GM21737 (cell line): Measurements from ENCODE around the gene MAD1L1.

ENCODE experiments used
- ATAC-seq: cut with Tn5 transposase; IDR thresholded peaks from one replicate; pipeline ENCODE4 v1.9.1; 2021; ENCODE audit warnings: mild to moderate bottlenecking, moderate library complexity; ENCODE audit not compliant: unreplicated experiment

MAD1L1 gene

GRCh38 chr7:2219136-2219535 lies 13.6 kb downstream of the MAD1L1 start:
- ATAC-seq: no peak

- no peak for ATAC-seq
Observed at GRCh38 chr7:2218444-2218785, 14.3 kb downstream of the MAD1L1 start.

DNA sequence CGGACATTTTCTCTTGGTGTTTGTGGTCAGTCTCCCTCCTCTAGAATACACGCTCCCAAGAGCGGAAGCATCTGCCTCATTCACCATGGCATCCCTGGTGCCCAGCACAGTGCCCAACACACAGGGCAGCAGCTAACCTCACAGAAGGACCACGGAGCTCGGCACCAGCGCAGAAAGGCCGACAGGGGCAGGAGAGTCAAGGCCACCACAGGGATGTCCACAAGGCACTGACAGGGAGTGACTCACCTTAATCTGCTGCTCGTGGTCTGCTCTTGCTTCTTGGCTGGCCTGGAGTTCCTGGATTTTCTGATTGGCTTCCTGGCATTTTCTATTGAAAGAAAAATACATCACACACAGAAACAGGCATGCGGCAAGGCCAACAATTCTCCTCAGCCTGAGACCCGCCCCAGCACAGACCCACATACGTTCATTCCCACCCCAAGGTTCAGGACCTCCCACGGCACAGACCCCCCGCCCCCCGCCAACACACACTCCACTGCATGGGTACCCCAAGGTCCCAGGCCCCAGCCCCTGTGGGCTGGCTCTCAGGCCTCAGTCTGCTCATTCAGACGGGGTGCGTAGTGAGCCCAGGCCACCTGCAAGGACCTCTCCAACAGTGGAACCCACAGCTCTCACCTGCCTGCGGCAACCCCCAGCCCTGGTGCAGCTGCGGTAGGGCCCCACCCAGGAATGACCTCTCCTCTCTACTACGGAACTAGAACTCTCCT lies 14.9 kb downstream of the MAD1L1 start:
- no peak for ATAC-seq

GRCh38 chr7:2217206-2217605 lies 15.5 kb downstream of the MAD1L1 start:
- ATAC-seq: no peak

DNA sequence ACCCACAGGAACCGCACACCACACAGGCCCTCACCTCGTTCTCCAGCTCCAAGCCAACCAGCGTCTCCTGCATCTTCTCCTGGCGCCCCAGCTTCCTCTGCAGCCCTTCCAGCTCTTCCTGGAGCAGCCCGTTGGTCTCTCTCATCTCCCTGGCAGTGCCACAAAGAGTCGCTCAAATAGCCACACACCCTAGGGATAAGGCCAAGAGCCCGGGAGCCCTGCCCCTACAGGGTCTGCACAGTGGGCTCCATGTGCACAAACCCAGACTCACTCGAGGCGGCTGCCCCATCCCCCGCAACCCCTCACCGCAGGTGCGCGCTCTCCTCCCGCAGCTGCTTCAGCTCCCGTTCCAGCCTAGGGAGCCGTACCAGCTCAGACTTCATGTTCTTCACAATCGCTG lies 16.9 kb downstream of the MAD1L1 start:
- ATAC-seq: no peak

GRCh38 chr7:2214636-2215035 lies 18.1 kb downstream of the MAD1L1 start:
- ATAC-seq: no peak

GRCh38 chr7:2213551-2214215 lies 19.1 kb downstream of the MAD1L1 start:
- ATAC-seq: no peak

DNA sequence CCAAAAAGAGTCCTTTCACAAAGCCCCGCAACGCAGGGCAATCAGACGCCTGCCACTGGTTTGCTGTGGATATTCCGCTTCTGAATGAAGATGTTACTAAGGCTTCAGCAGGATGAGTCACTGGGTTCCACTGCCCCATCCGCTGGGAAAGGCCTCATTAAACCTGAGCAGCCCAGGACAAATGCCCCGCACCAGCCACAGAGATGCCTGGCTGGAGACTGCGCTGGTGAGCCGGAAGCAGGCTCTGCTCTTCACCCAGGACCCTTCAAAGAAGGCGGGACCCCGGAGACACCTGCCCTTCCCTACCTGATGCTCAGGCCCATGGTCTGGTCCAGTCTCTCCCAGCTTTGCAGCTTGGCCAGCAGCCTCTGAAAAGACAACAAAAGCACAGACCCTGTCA lies 19.8 kb downstream of the MAD1L1 start:
- no peak for ATAC-seq

GRCh38 chr7:2211926-2212325 lies 20.8 kb downstream of the MAD1L1 start:
- ATAC-seq: no peak

GRCh38 chr7:2211259-2211880 lies 21.4 kb downstream of the MAD1L1 start:
- no peak for ATAC-seq

- no peak for ATAC-seq
Observed at GRCh38 chr7:2210551-2211258, 22.0 kb downstream of the MAD1L1 start.

DNA sequence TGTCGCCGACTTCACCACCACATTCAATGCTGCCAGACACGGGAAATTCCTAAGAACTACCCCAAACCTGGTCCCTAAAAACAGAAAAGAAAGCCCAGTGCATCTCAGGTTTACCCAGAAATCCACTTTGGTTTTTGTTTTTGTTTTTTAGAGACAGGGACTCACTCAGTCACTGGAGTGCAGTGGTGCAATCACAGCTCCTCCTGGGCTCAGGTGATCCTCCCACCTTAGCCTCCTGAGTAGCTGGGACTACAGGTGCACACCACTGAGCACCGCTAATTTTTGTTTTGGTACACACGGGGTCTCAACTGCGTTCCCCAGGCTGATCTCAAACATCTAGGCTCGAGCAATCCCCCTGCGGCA lies 22.8 kb downstream of the MAD1L1 start:
- ATAC-seq: no peak

DNA sequence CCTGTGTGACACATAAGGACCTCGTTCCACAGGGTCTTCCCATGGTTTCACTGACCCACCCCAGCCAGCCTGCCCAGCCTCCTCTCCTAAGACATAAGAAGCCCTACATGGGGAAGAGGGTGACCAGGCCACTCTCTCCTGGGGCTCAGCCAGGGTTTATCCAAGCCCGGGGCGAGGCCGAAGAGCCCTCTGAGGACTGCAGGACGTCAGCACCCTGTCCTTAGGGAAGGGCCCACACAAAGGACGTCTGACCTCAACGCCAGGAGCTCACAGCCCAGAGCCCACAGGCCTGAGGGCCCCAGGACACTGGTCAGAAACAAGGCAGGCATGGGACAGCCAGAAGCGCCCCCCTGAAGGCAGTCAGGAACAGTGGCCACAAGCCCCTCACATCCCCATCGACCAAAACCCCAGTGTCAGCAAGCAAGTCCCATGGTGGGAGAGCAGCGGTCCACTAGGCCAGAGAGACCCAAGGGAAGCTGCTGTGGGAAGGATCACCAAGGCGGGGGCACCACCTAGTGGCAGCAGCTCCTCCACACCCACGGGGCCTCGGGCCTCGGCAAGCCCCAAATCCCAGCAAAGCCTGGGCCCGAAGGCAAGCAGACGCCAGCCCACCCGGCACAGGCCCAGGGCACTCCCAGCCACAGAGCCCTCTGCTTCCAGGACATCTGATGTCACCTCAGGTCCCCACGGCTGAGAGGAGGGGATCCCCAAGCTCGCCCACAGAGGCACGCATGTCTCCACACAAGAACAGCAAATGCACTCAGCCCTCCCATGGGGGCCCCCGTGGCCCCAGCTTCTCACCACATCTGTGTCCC lies 23.4 kb downstream of the MAD1L1 start:
- ATAC-seq: no peak

- no peak for ATAC-seq
Observed at GRCh38 chr7:2208712-2209111, 24.0 kb downstream of the MAD1L1 start.

DNA sequence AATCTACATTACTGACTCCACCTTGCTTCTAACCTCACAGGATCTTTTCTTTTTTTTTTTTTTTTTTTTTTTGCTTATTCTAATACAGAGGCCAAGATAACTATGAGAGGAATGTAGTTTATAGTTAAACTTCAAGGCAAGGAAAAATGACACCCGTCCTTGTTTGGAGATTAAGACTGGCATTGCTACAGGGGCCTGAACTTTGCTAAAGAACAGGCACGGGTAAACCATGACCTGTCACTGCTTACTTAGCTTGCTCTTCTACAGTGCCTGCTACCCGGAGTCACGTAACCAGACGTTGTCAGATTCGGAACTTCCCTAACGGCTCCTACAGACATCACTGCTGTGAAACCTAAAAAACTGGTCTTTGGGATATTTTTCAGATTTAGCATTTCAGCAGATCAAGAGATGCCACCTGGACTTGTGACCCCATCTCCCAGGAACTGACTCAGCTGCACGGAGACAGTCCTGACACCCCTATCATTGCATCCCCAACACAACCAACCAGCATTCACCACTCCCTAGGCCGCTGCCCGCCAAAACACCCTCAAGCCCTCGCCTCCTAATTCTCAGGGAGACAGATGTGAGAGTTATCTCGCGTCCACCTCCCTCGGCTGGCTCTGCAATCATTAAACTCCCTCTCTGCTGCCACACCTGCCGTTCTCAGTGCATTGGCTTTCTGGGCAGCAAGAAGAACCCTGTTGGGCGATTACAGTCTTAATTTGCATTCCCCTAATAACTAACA lies 27.5 kb downstream of the MAD1L1 start:
- no peak for ATAC-seq

GRCh38 chr7:2204446-2204845 lies 28.3 kb downstream of the MAD1L1 start:
- no peak for ATAC-seq

DNA sequence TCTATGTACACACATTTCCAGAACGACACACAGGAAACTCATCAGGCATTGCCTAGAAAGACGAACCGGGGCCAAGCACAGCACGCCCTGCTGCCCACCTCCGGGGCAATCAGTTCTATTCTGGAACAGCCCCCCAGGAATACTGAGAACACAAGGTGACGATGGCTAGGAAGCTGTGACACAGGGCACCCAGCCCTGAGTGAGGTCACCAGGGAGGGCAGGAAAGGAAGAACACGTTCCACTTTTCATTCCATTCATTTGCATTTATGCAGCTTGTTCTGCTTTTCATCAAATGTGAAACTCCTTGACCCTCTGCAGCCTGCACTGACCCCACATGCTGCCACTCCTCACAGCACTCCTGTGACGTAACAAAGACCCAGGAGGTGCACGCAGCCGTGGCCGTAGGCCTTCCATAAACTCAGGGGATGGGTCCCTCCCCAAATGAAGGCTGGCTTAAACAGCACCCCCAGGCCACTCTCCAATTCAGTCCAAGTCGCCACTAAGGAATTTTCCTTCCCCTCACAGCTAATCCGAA lies 28.9 kb downstream of the MAD1L1 start:
- ATAC-seq: no peak

- no peak for ATAC-seq
Observed at GRCh38 chr7:2202901-2203765, 29.6 kb downstream of the MAD1L1 start.

DNA sequence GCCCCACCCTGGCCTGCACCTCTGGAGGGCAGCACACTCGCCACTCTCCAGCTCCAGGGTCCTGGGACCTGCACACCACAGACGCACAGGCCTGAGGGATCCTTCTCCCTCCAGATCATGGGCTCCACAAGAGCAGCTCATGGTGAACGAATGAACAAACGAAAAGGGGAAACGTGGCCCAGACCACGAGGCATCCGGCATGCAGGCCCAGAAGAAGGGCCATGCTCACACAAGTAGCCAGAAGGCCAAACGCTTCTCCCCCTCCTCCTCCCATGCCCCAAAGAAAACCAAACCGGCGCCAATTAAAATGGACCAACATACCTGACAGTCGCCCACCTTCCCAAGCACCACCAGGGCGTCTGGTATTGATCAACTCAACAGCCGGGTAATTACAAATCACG lies 30.4 kb downstream of the MAD1L1 start:
- no peak for ATAC-seq
